H9 (cell line): Measurements from ENCODE around the gene DEPDC5. TPM values are rescaled to one million over a fixed set of nuclear protein-coding genes. Genes with fewer than 3 reads are reported as not detected.
A peak's percentile ranks its signal among the peaks of the same experiment; 100 is the strongest.

Source experiments
- DNase-seq: peaks from one replicate; pipeline ENCODE4 v3.0.0-alpha.2; 2017
- H2AFZ ChIP-seq: one replicate; pipeline ENCODE4 v1.6.1; 2013; ENCODE audit warnings: mild to moderate bottlenecking, low read length, control low read depth, moderate library complexity
- H2AK5ac ChIP-seq: 2 replicates; pipeline ENCODE4 v1.6.1; 2013; ENCODE audit warnings: low read length, control low read depth, mixed read lengths; ENCODE audit not compliant: insufficient read length
- H2BK120ac ChIP-seq: one replicate; pipeline ENCODE4 v1.6.1; 2013; ENCODE audit warnings: low read depth, mild to moderate bottlenecking, low read length, control low read depth, inconsistent platforms; ENCODE audit not compliant: poor library complexity, severe bottlenecking
- H2BK12ac ChIP-seq: 2 replicates; pipeline ENCODE4 v1.6.1; 2013; ENCODE audit warnings: low read length, control low read depth, mixed read lengths, low read depth; ENCODE audit not compliant: insufficient read length
- H2BK15ac ChIP-seq: 2 replicates; pipeline ENCODE4 v1.6.1; 2013; ENCODE audit warnings: low read depth, low read length, control low read depth
- H2BK20ac ChIP-seq: one replicate; pipeline ENCODE4 v1.6.1; 2013; ENCODE audit warnings: low read depth, mild to moderate bottlenecking, low read length, control low read depth, inconsistent platforms; ENCODE audit not compliant: poor library complexity, severe bottlenecking
- H2BK5ac ChIP-seq: 2 replicates; pipeline ENCODE4 v1.6.1; 2013; ENCODE audit warnings: low read length, control low read depth, mixed read lengths; ENCODE audit not compliant: insufficient read length
- H3K14ac ChIP-seq: 2 replicates; pipeline ENCODE4 v1.6.1; 2013; ENCODE audit warnings: low read length, control low read depth; ENCODE audit not compliant: insufficient read depth
- H3K18ac ChIP-seq: 2 replicates; pipeline ENCODE4 v1.6.1; 2013; ENCODE audit warnings: low read depth, mild to moderate bottlenecking, mixed read lengths, low read length, control low read depth; ENCODE audit not compliant: insufficient read length
- H3K23ac ChIP-seq: 2 replicates; pipeline ENCODE4 v1.6.1; 2013; ENCODE audit warnings: low read length, control low read depth, mixed read lengths, low read depth; ENCODE audit not compliant: insufficient read length
- H3K23me2 ChIP-seq: 2 replicates; pipeline ENCODE4 v1.6.1; 2013; ENCODE audit warnings: low read depth, mild to moderate bottlenecking, mixed read lengths, low read length, control low read depth; ENCODE audit not compliant: insufficient read length, poor library complexity, severe bottlenecking
- H3K27ac ChIP-seq: 2 replicates; pipeline ENCODE4 v1.5.1; 2013; ENCODE audit warnings: low read length, control low read depth, mixed read lengths, low read depth; ENCODE audit not compliant: insufficient read length
- H3K27me3 ChIP-seq: 2 replicates; pipeline ENCODE4 v1.6.1; 2013; ENCODE audit warnings: low read length, control low read depth, inconsistent platforms; ENCODE audit not compliant: insufficient read depth
- H3K4ac ChIP-seq: 2 replicates; pipeline ENCODE4 v1.6.1; 2013; ENCODE audit warnings: low read depth, mild to moderate bottlenecking, control low read depth, inconsistent platforms, low read length, moderate library complexity
- H3K4me1 ChIP-seq: 2 replicates; pipeline ENCODE4 v1.6.1; 2013; ENCODE audit warnings: low read length, control low read depth, inconsistent platforms; ENCODE audit not compliant: insufficient read depth
- H3K4me2 ChIP-seq: 2 replicates; pipeline ENCODE4 v1.6.1; 2013; ENCODE audit warnings: low read length, control low read depth, mixed read lengths; ENCODE audit not compliant: insufficient read length, insufficient read depth
- H3K56ac ChIP-seq: 2 replicates; pipeline ENCODE4 v1.6.1; 2013; ENCODE audit warnings: low read depth, mild to moderate bottlenecking, mixed read lengths, low read length, control low read depth; ENCODE audit not compliant: insufficient read length
- H3K79me1 ChIP-seq: 2 replicates; pipeline ENCODE4 v1.6.1; 2013; ENCODE audit warnings: low read depth, mild to moderate bottlenecking, moderate library complexity, low read length, control low read depth, inconsistent platforms; ENCODE audit not compliant: insufficient read depth, poor library complexity, severe bottlenecking
- H3K79me2 ChIP-seq: 2 replicates; pipeline ENCODE4 v1.6.1; 2013; ENCODE audit warnings: low read length, control low read depth, inconsistent platforms; ENCODE audit not compliant: insufficient read depth
- H3K9ac ChIP-seq: 2 replicates; pipeline ENCODE4 v1.6.1; 2013; ENCODE audit warnings: low read length, control low read depth, mixed read lengths; ENCODE audit not compliant: insufficient read length; ENCODE audit errors: extremely low read depth
- H3K9me3 ChIP-seq: one replicate; pipeline ENCODE4 v1.6.1; 2013; ENCODE audit warnings: low read depth, low read length, inconsistent platforms; ENCODE audit not compliant: control insufficient read depth
- H3T11ph ChIP-seq: one replicate; pipeline ENCODE4 v1.6.1; 2013; ENCODE audit warnings: mild to moderate bottlenecking, low read length, control low read depth, inconsistent platforms
- H4K20me1 ChIP-seq: one replicate; pipeline ENCODE4 v1.6.1; 2013; ENCODE audit not compliant: control insufficient read depth, insufficient read length, insufficient read depth
- H4K5ac ChIP-seq: 2 replicates; pipeline ENCODE4 v1.6.1; 2013; ENCODE audit warnings: low read depth, mild to moderate bottlenecking, mixed read lengths, low read length, control low read depth; ENCODE audit not compliant: insufficient read length
- H4K8ac ChIP-seq: replicated peaks from 2 replicates; pipeline ENCODE4 v1.6.1; 2013; ENCODE audit warnings: low read length, control low read depth, mixed read lengths, low read depth; ENCODE audit not compliant: insufficient read length
- H4K91ac ChIP-seq: 2 replicates; pipeline ENCODE4 v1.6.1; 2013; ENCODE audit warnings: low read depth, mild to moderate bottlenecking, moderate library complexity, mixed read lengths, low read length, control low read depth; ENCODE audit not compliant: insufficient read length
- H3K27ac Mint-ChIP-seq, 3 experiments: 2 replicates in 2 of 3; 3 replicates in 1 of 3; pipeline ENCODE4 v1.8.0; 2020 to 2021; ENCODE audit warnings: mixed read lengths in 3 of 3, mild to moderate bottlenecking in 1 of 3, moderate library complexity in 1 of 3
- H3K27me3 Mint-ChIP-seq: 2 replicates; pipeline ENCODE4 v1.8.0; 2021; ENCODE audit warnings: low read depth, mild to moderate bottlenecking, moderate library complexity, mixed read lengths
- H3K36me3 Mint-ChIP-seq, 3 experiments: 2 replicates in 2 of 3; 3 replicates in 1 of 3; pipeline ENCODE4 v1.8.0; 2020 to 2021; ENCODE audit warnings: low read depth in 3 of 3, mixed read lengths in 3 of 3; ENCODE audit not compliant: insufficient read depth in 1 of 3
- H3K4me1 Mint-ChIP-seq, 2 experiments: 2 replicates each; pipeline ENCODE4 v1.8.0; 2020; ENCODE audit warnings: mixed read lengths in 2 of 2
- H3K4me3 Mint-ChIP-seq, 2 experiments: 2 replicates in 1 of 2; 3 replicates in 1 of 2; pipeline ENCODE4 v1.8.0; 2020 to 2021; ENCODE audit warnings: mild to moderate bottlenecking in 2 of 2, mixed read lengths in 2 of 2, moderate library complexity in 1 of 2
- H3K9me3 Mint-ChIP-seq, 2 experiments: 2 replicates in 1 of 2; 3 replicates in 1 of 2; pipeline ENCODE4 v1.8.0; 2020; ENCODE audit warnings: mild to moderate bottlenecking in 2 of 2, mixed read lengths in 2 of 2, moderate library complexity in 1 of 2
- CTCF ChIP-seq: fragments of 200-600 bp; sonication (generic); conservative IDR thresholded peaks from 3 replicates; pipeline ENCODE4 v1.8.0; 2021; ENCODE audit warnings: antibody characterized with exemption, mild to moderate bottlenecking
- WGBS: extraction: QIAGEN DNeasy Blood & Tissue Kit; methylation state at CpG from one replicate; pipeline ENCODE4 v1.1.7; 2013; ENCODE audit warnings: missing lambda C conversion rate, low lambda C conversion rate, mixed read lengths; ENCODE audit not compliant: insufficient read length; ENCODE audit errors: extremely low coverage; 5-methylcytosine and 5-hydroxymethylcytosine counted together
- total RNA-seq: library from RNA; stranded (reverse); gene quantifications from 2 replicates; pipeline ENCODE4 v1.2.1, GENCODE V29; 2021

DEPDC5 gene
- total RNA-seq, 1 experiment from 2014 or later, result 29.2 TPM

DNA sequence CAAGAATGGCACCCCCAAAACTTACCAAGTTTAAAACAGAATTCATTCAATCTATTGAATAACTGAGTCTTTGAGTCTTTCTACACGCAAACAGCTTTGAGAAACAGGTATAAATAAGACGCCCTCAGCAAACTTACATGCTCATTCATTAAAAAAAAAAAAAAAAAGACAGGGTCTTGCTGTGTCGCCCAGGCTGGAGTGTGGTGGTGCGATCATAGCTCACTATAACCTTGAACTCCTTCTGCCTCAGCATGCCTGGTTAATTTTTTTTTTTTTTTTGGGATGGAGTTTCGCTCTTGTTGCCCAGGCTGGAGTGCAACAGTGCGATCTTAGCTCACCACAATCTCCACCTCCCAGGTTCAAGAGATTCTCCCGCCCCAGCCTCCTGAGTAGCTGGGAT, 9.9 kb upstream of the DEPDC5 start:
- DNase-seq, result no peak
- Histone ChIP-seq H3K14ac (no peak overlapping the region), H3K9ac (no peak overlapping the region), H2BK15ac (no peak overlapping the region), H2BK20ac (no peak overlapping the region), H3K4me1 (peaks cover 2% of the 10 kb centered on the region), H2BK120ac (no peak overlapping the region), H3T11ph (no peak overlapping the region), H4K91ac (no peak overlapping the region), H3K79me1 (peaks cover 8% of the 10 kb centered on the region), H3K9me3 (no peaks in the 10 kb centered on the region), H3K23me2 (peaks cover 4% of the 10 kb centered on the region), H3K27me3 (no peaks in the 10 kb centered on the region), H2AK5ac (no peak overlapping the region), H3K79me2 (peaks cover 11% of the 10 kb centered on the region; the same call in 1 of the 2 replicates), H4K20me1 (no peaks in the 10 kb centered on the region), H3K4me2 (no peak overlapping the region), H4K5ac (no peak overlapping the region), H2BK5ac (no peak overlapping the region), H4K8ac (no peak overlapping the region), H2AFZ (no peak overlapping the region), H3K56ac (no peak overlapping the region), H3K4ac (no peak overlapping the region), H3K18ac (no peak overlapping the region), H3K27ac (no peak overlapping the region), H2BK12ac (no peak overlapping the region), H3K23ac (no peak overlapping the region)
- no CpG with 5 or more reads among the region's 7 CpGs for WGBS
- peaks cover 23 to 65% (median 62%) of the 10 kb centered on the region in 3 experiments for H3K36me3 Mint-ChIP-seq
- no peaks in the 10 kb centered on the region for H3K27me3 Mint-ChIP-seq
- H3K4me3 Mint-ChIP-seq, result no peak overlapping the region
- H3K9me3 Mint-ChIP-seq, result no peaks in the 10 kb centered on the region
- H3K27ac Mint-ChIP-seq, result peak overlapping the region in 1 of 3 experiments; percentile 33; a peak in 1 of 7 replicates
- H3K4me1 Mint-ChIP-seq, result peaks cover 41 to 51% of the 10 kb centered on the region in 2 experiments
- no peak for TF ChIP-seq CTCF
